HPDE6-E6E7 (cell line): Measurements from ENCODE around the gene POLR1E.

Source experiments
- DNase-seq: peaks from one replicate; pipeline ENCODE4 v3.0.0; 2011; ENCODE audit warnings: missing footprints; ENCODE audit errors: extremely low spot score

The POLR1E gene, protein sequence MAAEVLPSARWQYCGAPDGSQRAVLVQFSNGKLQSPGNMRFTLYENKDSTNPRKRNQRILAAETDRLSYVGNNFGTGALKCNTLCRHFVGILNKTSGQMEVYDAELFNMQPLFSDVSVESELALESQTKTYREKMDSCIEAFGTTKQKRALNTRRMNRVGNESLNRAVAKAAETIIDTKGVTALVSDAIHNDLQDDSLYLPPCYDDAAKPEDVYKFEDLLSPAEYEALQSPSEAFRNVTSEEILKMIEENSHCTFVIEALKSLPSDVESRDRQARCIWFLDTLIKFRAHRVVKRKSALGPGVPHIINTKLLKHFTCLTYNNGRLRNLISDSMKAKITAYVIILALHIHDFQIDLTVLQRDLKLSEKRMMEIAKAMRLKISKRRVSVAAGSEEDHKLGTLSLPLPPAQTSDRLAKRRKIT

DNA sequence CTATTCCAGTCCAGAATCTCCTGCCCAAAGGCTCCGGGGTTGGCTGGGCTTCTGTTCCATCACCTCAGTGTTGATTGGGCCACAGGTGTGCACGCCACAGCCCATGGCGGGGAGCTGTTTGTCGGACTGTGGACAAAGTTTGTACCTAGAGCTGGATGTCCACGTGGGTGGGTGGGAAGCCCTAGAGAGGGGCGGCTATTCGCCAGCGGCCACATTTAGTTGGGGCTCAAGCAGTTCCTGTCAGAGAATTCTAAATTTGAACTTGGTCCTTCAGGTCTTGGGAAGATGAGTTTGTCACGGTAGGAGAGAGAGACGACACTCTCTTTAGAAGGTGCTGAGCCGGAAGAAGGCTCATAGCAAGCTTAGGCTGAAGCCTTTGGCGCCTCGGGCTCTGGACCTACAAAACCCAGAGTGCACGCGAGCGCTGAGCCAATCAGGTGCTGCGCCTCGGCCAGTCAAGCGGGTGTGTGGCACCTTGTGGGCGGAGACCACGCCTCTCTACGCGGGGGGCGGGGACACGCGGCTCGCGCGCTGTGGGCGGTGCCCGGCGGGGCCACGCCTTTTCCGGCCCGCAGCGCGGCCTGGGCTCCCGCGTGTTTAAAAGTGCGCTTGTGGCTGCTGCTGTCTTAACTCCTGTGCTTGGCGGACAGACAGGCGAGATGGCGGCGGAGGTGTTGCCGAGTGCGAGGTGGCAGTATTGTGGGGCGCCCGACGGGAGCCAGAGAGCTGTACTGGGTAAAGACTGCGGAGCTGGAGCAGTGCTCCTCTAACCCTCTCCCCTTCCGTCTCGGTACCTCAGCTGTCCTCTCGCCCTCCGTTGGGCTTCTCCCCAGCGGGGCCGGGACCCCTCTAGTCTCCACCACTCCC lies at the start of gene POLR1E:
Gene POLR1E, plus strand, starts transcription at position 560 of the 867 bp plus-strand sequence. Its CDS starts 100 bp downstream, at position 660.
- DNase-seq, result peak; percentile 99

DNA sequence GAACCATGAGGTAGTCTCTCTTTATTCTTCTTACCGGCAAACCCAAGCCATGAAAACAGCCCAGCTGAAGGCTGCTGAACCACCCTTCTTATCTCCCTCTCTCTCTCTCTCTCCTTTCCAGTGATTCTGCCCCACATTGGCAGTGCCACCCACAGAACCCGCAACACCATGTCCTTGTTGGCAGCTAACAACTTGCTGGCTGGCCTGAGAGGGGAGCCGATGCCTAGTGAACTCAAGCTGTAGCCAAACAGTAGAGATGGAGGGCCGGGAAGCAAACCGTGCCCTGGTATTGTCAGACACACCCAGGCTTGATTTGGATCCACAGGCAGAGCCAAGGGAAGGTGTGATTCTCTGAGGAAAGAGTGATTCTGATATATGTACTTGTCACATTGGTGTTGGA lies 49.2 kb upstream of the POLR1E start:
- no peak for DNase-seq

DNA sequence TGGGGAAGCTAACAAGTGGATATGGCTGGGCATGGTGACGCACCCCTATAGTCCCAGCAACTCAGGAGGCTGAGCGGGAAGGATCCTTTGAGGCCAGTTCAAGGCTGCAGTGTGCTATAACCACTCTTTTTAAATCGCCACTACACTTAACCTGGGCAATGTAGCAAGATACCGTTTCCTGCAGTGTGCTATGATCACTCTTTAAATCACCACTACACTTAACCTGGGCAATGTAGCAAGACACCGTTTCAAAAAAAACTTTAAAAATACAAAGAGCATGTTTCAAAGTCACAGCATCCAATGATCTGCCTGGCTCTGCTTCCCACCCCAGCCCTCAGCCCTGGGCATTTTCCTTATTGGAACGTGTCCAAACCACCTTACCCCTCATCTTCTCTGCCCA lies 48.7 kb upstream of the POLR1E start:
- no peak for DNase-seq

DNA sequence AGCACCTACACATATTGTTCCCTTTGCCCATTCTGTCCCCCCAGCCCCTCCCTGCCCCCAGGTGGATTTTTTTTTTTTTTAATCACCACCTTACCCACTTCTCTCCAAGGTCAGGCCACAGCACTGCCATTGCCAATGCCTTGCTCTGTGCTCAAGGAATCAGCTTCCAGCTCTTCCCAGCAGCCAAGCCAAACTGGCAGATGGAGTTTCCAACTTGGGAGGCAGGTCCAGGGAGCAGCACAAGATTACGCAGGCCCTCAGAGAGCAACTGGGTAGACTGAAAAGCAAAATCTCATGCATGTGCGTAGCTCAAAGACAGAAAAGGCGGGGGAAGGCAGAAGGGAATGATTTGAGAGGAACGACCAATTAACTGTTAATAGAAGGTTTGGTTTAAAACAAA lies 48.1 kb upstream of the POLR1E start:
- DNase-seq, result no peak

DNA sequence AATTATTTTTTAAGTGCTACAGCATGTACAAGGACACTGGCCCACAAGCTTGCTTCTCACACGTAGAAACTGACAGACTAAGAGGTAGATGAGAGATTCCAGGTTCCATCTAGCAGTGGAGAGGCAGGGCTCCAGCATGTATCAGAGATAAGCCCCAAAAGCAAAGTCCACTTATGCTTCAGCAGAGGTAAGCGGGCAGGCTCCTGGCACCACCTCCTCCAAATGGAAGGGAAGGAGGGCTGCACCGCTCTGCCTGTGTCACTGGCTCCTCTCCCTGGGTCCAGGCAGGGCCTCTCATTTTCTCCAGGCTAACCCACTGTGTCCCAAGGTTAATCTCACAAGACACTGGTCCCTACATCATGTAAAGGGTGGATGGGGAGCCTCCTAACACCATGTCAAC lies 47.4 kb upstream of the POLR1E start:
- DNase-seq, result no peak

DNA sequence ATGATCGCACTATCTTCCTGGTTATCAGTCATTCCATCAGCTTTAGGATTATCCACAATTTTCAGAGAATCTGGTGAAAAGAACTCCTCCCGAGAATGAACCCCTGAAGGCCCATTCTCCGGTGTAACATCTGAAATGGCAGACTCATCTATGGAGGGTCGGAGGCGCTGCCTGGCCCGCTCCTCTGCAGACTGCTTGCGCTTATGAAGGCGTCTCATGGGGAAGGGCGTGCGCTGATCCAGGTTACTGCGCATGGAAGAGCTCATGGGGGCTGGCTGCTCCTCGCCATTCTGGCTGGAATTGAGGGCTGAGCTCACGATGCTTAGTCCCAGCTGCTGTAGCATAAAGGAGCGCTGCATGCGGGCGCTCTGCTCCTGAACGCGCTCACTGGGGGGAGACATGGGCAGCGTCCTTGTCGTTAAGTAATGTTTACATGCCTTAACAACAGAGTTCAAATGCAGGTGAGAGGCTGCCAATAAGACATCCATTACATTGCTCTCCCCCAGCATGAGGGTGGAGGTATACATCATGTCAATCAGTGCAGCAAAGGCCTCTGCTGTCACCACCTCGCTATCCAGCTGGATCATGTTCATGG lies 43.9 kb upstream of the POLR1E start:
- DNase-seq, result no peak

DNA sequence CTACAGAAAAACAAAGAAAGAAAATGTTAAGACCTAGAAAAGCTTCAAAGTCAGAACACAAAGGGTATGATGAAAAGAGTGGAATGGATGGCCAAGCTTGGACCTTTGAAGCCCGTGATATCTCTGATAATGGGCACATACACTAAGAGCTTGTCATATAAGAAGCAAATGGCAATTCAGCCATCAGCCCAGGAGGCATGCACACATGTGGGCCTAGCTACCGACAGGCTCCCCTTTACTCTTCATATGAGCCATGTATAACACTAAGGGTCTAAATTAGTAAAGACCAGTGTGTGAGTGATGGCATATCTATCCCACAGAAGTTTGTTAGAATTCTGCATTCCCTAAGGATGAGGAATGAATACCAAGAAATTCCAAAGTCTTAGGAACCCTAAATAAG lies 43.2 kb upstream of the POLR1E start:
- no peak for DNase-seq

DNA sequence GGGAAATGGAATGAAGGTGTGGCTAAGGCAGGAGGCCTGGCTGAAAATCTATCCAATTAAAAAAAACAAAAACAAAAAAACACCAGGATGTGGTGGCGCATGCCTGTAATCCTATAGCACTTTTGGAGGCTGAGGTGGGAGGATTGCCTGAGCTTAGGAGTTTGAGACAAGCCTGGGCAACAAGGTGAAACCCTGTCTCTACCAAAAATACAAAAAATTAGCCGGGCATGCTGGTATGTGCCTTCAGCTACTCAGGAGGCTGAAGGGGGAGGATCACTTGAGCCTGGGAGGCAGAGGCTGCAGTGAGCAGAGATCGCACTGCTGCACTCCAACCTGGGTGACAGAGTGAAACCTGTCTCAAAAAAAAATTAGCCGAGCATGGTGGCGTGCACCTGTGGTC lies 42.2 kb upstream of the POLR1E start:
- no peak for DNase-seq

DNA sequence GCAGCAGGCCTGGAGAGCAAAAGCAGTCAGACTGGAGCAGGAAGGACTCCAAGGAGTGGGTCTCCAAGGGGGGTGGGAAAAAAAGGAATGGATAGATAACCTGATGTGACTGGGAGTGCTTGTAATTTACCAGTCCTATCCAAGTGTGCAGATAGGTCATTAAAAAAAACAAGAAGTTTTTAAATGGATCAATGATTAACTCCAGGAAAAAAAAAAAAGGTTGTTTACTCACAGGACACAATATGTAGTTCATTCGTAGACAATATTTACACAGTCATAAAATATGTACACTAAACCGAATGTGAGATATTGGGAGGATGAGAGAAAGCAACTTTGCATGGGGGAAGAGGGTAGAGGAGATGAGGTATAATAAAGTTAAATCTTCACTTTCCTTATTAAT lies 40.9 kb upstream of the POLR1E start:
- no peak for DNase-seq

DNA sequence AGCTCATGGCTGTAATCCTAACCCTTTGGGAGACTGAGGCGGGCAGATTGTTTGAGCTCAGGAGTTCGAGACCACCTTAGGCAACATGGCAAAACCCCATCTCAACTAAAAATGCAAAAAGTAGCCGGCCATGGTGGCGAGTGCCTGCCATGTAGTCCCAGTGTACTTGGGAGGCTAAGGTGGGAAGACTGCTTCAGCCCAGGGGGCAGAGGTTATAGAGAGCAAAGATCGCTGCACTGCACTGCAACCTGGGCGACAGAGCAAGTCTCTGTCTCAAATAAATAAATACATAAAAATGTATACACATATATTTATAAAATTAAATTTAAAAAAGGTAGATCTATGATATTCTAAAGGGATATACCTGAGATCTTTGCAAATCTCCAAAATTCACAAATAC lies 39.9 kb upstream of the POLR1E start:
- DNase-seq, result no peak

DNA sequence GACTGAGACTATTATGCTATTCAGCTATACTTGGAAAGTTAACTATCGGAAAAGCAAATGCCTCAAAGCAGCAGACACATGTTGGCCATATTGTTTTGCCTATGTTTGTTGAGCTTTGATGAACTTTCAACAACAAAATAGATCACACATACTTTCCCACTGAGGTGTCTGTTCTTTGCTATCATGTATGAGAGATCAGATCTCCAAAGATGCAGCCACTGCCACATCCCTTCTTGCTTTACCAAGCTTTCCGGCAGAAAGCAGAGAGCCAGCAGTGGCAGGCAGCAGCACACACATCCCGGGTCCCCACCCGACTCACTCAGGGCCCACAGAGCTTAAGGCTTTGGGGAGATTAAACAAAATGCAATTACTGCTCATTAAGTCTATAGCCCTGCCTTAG lies 39.3 kb upstream of the POLR1E start:
- no peak for DNase-seq

DNA sequence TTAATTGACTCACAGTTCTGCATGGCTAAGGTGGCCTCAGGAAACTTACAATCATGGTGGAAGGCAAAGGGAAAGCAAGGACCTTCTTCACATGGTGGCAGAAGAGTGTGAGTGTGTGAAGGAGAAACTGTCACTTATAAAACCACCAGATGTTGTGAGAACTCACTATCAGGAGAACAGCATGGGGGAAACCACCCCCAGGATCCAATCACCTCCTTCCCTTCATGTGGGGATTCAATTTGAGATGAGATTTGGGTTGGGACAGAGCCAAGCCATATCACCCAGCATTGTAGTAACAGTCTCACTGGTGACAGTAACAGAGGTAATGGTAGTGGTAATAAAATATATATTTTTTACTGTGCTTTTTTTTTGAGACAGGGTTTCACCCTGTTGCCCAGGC lies 38.6 kb upstream of the POLR1E start:
- no peak for DNase-seq

DNA sequence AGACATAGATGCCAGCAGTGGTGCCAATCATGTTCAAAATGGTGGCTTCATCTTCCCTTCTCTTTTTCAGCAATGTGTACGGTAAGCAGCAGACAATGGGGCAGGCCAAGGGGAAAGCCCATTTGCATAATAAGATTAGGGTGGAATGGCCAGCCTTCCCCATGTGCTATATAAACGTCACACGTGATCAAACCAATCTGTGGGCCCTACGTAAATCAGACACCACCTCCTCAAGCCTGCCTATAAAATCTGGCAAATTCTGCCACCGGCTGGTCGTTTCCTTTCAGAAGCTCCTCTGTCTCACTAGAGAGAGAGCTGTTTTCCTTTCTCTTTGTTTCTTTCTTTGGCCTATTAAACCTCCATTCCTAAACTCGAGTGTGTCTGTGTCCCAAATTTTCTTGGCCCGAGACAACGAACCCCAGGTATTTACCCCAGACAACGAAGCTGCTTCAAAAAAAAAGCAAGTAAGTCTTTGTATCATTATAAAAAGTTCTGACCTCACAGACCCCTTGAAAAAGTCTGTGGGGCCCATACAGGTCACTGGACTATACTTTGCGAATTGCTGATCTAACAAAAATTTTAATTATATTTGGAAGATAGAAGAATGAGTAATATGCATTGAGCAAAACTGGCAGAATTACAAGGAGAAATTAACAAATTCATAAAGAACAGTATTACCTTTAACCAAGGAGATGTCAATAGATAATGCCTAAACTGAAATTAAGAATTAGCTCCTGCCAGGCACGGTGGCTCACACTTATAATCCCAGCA lies 35.7 kb upstream of the POLR1E start:
- no peak for DNase-seq

DNA sequence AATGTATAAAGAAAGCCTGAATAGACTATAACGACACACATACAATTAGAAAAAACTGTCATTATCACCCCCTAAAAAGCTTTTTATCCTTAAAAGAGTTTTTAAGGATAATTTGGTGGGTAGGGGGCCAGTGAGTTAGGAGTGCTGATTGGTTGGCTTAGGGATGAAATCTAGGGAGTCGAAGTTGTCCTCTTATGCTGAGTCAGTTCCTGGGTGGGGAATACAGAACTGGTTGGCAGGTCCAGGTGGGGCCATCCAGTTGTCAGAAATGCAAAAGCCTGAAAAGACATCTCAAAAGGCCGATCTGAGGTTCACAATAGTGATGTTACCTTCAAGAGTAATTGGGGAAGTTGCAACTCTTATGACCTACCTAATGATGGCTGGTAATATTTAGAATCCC lies 34.1 kb upstream of the POLR1E start:
- DNase-seq, result no peak

DNA sequence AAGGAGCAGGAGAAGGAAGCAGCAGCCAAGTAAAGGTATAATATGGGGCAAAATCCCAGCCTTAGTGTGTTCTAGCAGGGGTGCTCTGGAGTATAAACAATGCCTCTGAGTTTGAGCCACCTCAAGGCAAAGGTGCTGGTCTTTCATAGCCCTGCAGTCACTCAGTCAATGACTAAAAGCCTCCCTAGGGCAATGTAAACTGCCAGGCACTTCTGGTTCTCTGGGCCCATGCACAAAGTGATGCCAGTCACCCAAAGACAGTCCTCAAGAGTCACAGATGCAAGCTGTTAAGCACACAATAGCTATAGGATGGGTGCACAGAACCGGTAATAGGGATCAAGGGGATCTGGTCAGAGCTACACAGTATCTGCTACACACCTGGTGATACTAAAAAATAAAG lies 33.1 kb upstream of the POLR1E start:
- no peak for DNase-seq

DNA sequence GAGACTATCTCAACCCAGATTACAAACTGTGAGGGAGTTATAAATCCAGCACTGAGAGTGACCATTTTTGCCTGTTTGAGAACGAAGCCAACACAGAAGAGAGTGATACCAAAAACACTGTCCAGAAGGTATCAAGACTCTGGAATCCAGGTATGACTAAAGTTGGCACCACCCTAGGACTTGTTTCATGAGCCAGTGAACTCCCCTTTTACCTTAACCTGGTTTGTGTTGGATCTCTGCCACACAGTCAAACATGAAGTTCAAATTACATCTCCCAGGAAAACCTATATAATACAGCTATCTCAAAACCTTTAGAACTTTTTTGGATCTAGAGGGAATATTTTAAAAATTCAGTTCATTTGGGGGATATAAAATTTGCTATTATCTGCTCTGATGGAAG lies 31.9 kb upstream of the POLR1E start:
- no peak for DNase-seq

DNA sequence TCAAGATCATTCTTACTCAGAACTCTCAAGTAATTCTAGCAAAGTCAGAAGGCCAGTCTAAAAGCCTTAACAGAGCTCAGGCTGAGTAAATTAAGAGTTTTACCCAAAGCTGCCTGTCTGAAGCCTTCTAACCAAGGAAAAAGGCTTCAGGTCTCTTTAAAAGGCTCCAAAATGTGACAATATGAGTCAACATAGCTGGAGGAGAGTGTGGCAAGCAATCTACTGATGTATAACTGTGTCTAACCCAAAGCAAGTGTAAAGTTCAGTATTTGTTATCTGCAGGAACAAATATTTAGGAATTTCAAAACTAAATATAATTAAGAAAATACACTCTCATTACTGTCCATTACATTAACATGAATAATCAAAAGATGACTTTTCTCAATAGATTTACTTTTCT lies 31.5 kb upstream of the POLR1E start:
- no peak for DNase-seq

DNA sequence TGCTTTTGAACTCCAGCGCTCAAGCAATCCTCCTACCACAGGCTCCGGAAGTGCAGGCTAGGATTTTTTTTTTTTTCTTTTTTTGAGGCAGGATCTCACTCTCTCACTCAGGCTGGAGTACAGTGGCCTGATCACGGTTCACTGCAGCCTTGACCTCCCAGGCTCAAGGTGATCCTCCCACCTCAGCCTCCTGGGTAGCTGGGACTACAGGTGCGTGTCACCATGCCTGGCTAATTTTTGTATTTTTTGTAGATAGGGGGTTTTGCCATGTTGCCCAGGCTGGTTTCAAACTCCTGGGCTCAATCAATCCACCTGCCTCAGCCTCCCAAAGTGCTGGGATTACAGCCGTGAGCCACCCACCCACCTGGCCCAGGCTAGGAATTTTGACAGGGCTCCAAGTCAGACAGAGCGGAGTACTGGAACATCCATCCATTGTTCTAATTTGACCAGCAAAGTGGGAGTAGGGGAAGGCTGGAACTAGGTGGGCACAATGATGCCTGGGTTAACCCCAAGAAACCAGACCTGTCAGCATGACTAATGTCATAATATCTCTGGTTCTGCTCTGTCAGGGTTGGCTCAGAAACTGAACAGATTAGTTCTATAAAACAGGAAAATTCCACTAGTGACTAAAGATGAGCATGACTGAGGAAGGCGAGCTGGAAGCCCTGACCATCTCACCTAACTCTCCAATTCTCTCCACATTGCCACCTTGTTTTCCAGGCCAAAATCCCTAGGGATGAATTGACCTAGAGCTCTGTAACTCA lies 29.7 kb upstream of the POLR1E start:
- DNase-seq, result no peak

DNA sequence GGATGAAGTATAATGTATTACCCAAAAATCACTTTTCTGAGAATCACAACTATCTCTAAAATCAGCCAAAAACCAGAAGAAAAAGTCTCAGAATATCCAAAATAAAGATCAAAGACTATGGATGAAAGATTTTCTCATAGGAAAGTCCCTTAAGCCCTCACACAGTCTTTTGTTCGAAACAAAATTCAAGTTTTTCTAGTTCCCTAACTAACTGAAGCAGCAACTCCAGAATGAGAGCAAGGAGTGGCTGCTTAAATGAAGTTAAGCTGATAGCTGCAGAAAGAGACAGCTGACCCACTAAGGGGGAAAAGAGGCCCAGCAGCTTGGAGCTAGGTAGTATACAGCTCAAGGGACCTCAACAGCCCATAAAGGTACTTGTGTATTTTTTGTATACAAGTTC lies 28.9 kb upstream of the POLR1E start:
- DNase-seq, result no peak

DNA sequence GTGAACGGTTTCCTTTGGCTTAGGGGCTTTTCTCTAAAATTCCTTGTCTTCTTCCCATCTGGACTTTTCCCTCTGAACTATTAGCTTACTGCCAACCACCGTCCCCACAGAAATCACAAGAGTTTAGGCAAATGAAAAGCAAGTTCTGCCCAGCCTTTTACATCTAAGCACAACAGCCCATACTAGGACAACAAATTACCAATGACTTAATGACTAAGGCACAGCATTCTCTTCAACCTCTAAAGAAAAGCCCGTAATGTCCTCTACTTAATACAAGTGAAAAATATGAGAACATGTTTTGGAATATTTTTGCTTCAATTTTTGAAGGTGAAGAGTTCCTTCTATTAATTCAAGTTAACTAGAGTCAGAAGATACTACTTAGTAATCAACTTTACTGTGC lies 21.7 kb upstream of the POLR1E start:
- DNase-seq, result no peak
